Smooth muscle cell (in vitro differentiated cells): ENCODE data around the gene DIAPH3. TPM values are rescaled to one million over a fixed set of nuclear protein-coding genes. Genes with fewer than 3 reads are reported as not detected.

Experiments
- DNase-seq: peaks from one replicate; lab custom pipeline; 2025; ENCODE audit not compliant: unreplicated experiment; lab: John Stamatoyannopoulos, UW
- H2AFZ ChIP-seq: fragments of 200-600 bp; sonication (generic); 2 replicates; pipeline ENCODE4 v1.6.0; 2016; ENCODE audit warnings: antibody characterized with exemption, low read depth, mild to moderate bottlenecking
- H3F3A ChIP-seq: fragments of 200-600 bp; sonication (generic); 2 replicates; pipeline ENCODE4 v1.6.0; 2017; ENCODE audit warnings: antibody characterized with exemption, low read depth
- H3K27ac ChIP-seq: fragments of 200-600 bp; sonication (generic); 2 replicates; pipeline ENCODE4 v1.5.1; 2016; ENCODE audit warnings: low read depth, mild to moderate bottlenecking
- H3K27me3 ChIP-seq: fragments of 200-600 bp; sonication (generic); 2 replicates; pipeline ENCODE4 v1.6.1; 2016; ENCODE audit warnings: low read depth, mild to moderate bottlenecking
- H3K36me3 ChIP-seq: fragments of 200-600 bp; sonication (generic); 2 replicates; pipeline ENCODE4 v1.5.1; 2016; ENCODE audit warnings: low read depth
- H3K4me1 ChIP-seq: fragments of 200-600 bp; sonication (generic); 2 replicates; pipeline ENCODE4 v1.5.1; 2016; ENCODE audit warnings: low read depth
- H3K4me2 ChIP-seq: fragments of 200-600 bp; sonication (generic); 2 replicates; pipeline ENCODE4 v1.6.0; 2016; ENCODE audit warnings: mild to moderate bottlenecking
- H3K4me3 ChIP-seq: fragments of 200-600 bp; sonication (generic); 2 replicates; pipeline ENCODE4 v1.5.1; 2016; ENCODE audit warnings: mild to moderate bottlenecking
- H3K79me2 ChIP-seq: fragments of 200-600 bp; sonication (generic); 2 replicates; pipeline ENCODE4 v1.6.0; 2016; ENCODE audit warnings: low read depth, mild to moderate bottlenecking
- H3K9ac ChIP-seq: fragments of 200-600 bp; sonication (generic); 2 replicates; pipeline ENCODE4 v1.6.0; 2016; ENCODE audit warnings: low read depth
- H3K9me3 ChIP-seq: fragments of 200-600 bp; sonication (generic); replicated peaks from 2 replicates; pipeline ENCODE4 v1.5.1; 2016; ENCODE audit warnings: low read depth
- H4K20me1 ChIP-seq: fragments of 200-600 bp; sonication (generic); 2 replicates; pipeline ENCODE4 v1.6.0; 2016; ENCODE audit warnings: low read depth
- CTCF ChIP-seq: fragments of 200-600 bp; sonication (generic); IDR thresholded peaks from 2 replicates; pipeline ENCODE4 v1.5.1; 2017; ENCODE audit warnings: borderline replicate concordance, mild to moderate bottlenecking, antibody characterized with exemption; ENCODE audit not compliant: insufficient read depth, poor library complexity, severe bottlenecking
- polyA plus RNA-seq: library from polyadenylated mRNA; unstranded; fragments of >200 nt; fragmentation: Nextera tagmentation; extraction: Ambion mirVana; gene quantifications from 2 replicates; pipeline ENCODE4 v1.2.1, GENCODE V29; 2016
- small RNA-seq: library from RNA; depleted of rRNA; stranded (forward); fragments of <200 nt; gene quantifications from one replicate; pipeline ENCODE3, GENCODE V24; 2014
- total RNA-seq: library from RNA; depleted of rRNA; stranded (reverse); fragments of >200 nt; gene quantifications from 2 replicates; pipeline ENCODE4 v1.2.3, GENCODE V29; 2014

Gene DIAPH3
- total and polyA plus RNA-seq, 2 experiments from 2014 or later: 6.8 to 9.5 TPM

- H2AFZ ChIP-seq: no peak overlapping the region
- no peak overlapping the region for H3K9ac ChIP-seq
- no peak for TF ChIP-seq CTCF
Observed at GRCh38 chr13:59621773-59622172, 542.0 kb downstream of the DIAPH3 start.

More at GRCh38 chr13:59621773-59622172, 542.0 kb downstream of the DIAPH3 start:
- no peaks in the 10 kb centered on the region for H4K20me1 ChIP-seq
- no peaks in the 10 kb centered on the region for H3F3A ChIP-seq
- H3K4me3 ChIP-seq: no peak overlapping the region
- H3K4me1 ChIP-seq: peaks cover 5% of the 10 kb centered on the region
- no peaks in the 10 kb centered on the region for H3K79me2 ChIP-seq
- no peak overlapping the region for H3K27ac ChIP-seq
- no peak overlapping the region for H3K4me2 ChIP-seq
- no peak for DNase-seq
- no peaks in the 10 kb centered on the region for H3K36me3 ChIP-seq
- H3K9me3 ChIP-seq: no peaks in the 10 kb centered on the region
- H3K27me3 ChIP-seq: no peaks in the 10 kb centered on the region

Small RNA genes lying within 50 kb of the gene (small RNA-seq; reads per million reads assigned to genes)
- gene RN7SL375P: not detected
- gene RNY4P28: 0.08 reads per million

Other genes starting within 250 kb of the DIAPH3 start
- 20.4 and 26.8 TPM in 2 replicates for gene TDRD3, start 233.3 kb upstream of the DIAPH3 start, total RNA-seq
- 7.3 and 8.3 TPM in 2 replicates for gene TDRD3, start 233.3 kb upstream of the DIAPH3 start, polyA plus RNA-seq